GM19397 (cell line): ENCODE results near the gene GUCY2F.

Experiments used
- ATAC-seq: cut with Tn5 transposase; IDR thresholded peaks from one replicate; pipeline ENCODE4 v1.9.1; 2021; ENCODE audit warnings: mild to moderate bottlenecking, moderate library complexity; ENCODE audit not compliant: unreplicated experiment

Gene GUCY2F

DNA sequence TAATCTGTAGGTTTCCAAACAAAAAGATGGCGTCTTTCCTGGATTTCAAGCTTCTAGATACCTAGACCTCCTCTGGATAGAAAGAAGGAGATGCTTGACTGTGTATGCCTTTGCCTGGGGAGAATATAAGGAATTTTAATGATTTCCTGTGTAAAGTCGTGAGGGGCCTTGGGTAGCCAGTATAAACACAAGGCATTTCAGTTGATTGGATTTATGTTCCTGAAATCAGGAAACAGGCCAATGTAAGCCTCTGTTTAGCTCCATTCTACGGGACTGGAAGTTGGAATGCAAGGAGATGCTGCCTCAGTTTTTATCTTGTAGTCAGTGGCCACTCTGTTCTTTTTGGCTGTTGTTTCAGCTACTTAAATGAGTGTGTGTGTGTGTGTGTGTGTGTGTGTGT, 137.2 kb downstream of the GUCY2F start:
- ATAC-seq, result no peak

DNA sequence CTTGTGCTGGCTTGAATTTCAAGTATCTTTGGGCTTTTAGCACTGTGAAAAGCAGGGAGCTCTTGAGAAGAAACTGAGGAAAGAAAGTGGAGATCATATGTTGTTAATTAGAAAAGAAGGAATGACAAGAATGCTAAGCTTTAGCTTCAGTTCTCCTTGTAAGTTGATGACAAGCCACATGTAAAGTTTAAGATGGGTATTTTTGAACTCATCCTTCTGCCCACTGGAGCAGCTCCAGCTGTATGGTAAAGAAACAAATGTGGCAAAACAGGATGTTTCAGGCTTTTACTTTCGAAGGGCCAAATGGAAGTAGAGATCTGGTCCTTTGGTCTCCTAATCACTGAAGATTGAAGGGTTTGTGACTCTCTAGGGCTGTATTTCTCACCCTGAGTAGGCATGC, 137.8 kb downstream of the GUCY2F start:
- no peak for ATAC-seq

DNA sequence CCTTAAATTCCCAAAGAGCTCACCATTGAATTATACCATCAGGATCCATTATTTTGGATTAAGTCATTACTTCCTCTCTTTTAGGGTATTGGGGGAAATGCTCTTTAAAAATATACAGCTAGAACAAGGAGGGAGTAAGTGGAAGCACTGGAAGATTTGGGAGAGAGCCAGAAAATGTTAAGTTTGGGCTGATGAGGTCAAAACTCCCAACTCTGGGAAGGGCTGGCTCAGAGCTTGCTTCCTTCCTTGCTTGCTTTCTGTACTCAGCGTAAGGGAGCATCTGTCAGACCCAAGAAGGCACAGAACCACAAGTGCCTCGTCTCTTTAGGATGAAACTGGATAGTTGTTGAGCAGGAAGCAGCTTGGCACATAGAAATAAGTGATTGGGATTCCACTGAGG, 138.2 kb downstream of the GUCY2F start:
- ATAC-seq, result no peak

DNA sequence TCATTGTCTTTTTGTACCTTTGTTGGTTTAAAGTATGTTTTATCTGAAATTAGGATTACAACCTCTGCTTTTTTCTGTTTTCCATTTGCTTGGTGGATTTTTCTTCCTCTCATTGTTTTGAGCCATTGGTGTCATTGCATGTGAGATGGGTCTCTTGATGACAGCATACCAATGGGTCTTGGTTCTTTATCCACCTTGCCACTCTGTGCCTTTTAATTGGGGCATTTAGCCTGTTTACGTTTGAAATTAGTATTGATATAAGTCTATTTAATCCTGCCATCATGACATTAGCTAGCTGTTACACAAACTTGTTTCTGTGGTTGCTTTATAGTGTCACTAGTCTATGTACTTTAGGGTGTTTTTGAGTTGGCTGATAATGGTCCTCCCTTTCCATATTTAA, 145.7 kb downstream of the GUCY2F start:
- ATAC-seq, result no peak

DNA sequence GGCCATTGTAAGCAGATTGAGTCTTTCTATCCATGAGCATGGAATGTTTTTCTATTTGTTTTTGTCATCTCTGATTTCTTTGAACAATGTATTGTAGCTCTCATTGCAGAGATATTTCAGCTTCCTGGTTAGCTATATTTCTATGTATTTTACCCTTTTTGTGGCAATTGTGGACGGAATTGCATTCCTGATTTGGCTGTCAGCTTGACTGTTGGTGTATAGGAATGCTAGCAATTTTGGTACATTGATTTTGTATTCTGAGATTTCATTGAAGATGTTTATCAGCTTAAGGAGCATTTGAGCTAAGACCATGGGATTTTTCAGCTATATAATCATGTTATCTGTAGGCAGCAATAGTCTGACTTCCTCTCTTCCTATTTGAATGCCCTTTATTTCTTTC, 154.6 kb downstream of the GUCY2F start:
- no peak for ATAC-seq
